ENCODE results near the gene SEMA6B. TPM values are rescaled to one million over a fixed set of nuclear protein-coding genes. Genes with fewer than 3 reads are reported as not detected.
"Not testable (repeated sequence)": the region's sequence is repeated elsewhere in the genome, so short reads cannot be mapped to it uniquely, and the experiment has no call there.

The SEMA6B gene
- polyA plus RNA-seq, 1 of the 3 experiments (the other 2 are of a cell fraction): 3.7 TPM

DNA sequence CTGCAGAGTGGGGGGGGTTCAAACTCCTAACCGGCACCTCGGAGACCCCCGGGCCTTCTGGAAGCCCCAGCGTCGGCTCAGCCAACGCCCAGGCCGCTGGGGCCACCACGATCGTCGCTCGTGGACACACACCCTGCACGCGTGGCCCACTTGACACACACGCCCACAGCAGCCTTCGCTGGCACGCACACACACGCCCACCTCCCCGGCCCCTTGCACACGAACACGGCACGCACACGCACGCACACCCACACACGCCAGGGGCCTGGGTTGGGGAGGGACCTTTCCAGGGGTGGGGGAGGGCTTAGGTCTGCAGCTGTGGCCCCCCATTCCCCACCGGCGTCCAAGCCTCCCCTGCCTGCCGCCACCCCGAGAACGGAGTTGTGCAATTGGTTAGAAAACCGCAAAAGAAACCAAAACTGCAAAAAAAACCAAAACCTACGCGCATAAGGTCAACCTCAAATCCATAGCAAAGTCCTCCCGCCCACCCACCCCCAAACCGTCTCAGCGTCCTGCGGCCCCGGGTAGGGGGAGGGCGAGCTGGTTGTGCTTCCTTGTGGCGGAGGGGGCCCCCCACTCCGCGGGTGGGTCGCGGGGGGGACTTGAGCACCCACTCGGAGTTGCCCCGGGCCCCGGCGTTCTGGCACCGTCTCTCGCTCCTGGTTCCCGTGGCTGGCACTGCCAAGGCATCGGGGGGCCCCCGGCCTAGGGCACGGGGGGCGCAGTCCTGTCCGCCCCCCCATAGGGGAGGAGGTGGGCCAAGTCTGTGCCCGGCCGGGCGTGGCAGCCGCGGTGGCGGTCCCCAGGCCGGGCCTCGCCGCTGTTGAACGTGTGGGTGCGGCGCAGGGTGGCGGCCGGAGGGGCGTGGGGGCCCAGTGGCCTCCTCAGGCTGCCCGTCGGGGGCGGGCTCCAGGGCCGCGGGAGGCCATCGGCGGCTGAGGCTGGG, 16.3 kb downstream of the SEMA6B start:
- Histone ChIP-seq H3F3A (replicated peaks; ENCODE audit: insufficient read depth) (no peaks in the 10 kb centered on the region), H3K9ac (no peak overlapping the region), H3K4me1 (ENCODE audit: control insufficient read depth in 1 of 2, insufficient read depth in 2 of 2, low read depth in 1 of 2, low read length in 1 of 2) (no peaks in the 10 kb centered on the region; a peak in 1 of 4 replicates), H3K36me3 (replicated peaks in 1 of 2; ENCODE audit: control insufficient read depth in 1 of 2, insufficient read depth in 2 of 2, low read length in 1 of 2) (no peaks in the 10 kb centered on the region), H3K4me3 (ENCODE audit: low read depth in 2 of 2, low read length in 1 of 2) (no peak overlapping the region), H3K9me3 (no peaks in the 10 kb centered on the region), H2AFZ (ENCODE audit: low read depth) (no peak overlapping the region), H4K20me1 (ENCODE audit: insufficient read depth) (no peaks in the 10 kb centered on the region), H3K27me3 (ENCODE audit: insufficient read depth) (peaks cover 10% of the 10 kb centered on the region; the same call in 1 of the 2 replicates), H3K4me2 (no peak overlapping the region), H3K27ac (ENCODE audit: low read depth in 2 of 2, low read length in 1 of 2) (no peak overlapping the region), H3K9me2 (no peaks in the 10 kb centered on the region), H3K79me2 (ENCODE audit: insufficient read depth) (no peaks in the 10 kb centered on the region)
- WGBS (ENCODE audit: low lambda C conversion rate): 82% methylated on average over 61 of the region's 77 CpGs
- TF ChIP-seq TAF1 (IDR thresholded peaks at IDR 0.05; ENCODE audit: borderline replicate concordance, low read depth, low read length) (no peak), EP300 (IDR thresholded peaks at IDR 0.05; ENCODE audit: borderline replicate concordance in 1 of 2, low read depth in 1 of 2, low read length in 1 of 2) (no peak)
- POLR2A ChIA-PET: no interaction called here
- CTCF ChIA-PET: interaction anchor here (1.6 kb wide), 1 partner anchor 18 kb away, joined by 4 read pairs; no protein-coding TSS in a partner anchor
- no peak for DNase-seq

DNA sequence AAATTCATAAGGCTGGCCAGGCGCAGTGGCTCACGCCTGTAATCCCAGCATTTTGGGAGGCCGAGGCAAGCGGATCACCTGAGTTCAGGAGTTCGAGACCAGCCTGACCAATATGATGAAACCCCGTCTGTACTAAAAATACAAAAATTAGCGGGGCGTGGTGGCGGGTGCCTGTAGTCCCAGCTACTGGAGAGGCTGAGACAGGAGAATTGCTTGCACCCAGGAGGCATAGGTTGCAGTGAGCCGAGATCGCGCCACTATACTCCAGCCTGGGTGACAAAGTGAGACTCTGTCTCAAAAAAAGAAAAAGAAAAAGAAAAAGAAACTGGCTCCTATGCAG, 17.7 kb downstream of the SEMA6B start:
- H3K27ac ChIP-seq (ENCODE audit: low read depth in 2 of 2, low read length in 1 of 2); H3K27me3 ChIP-seq (ENCODE audit: insufficient read depth); DNase-seq; H2AFZ ChIP-seq (ENCODE audit: low read depth); H3K36me3 ChIP-seq (replicated peaks in 1 of 2; ENCODE audit: control insufficient read depth in 1 of 2, insufficient read depth in 2 of 2, low read length in 1 of 2); H3K4me3 ChIP-seq (ENCODE audit: low read depth in 2 of 2, low read length in 1 of 2); H3F3A ChIP-seq (replicated peaks; ENCODE audit: insufficient read depth); H3K79me2 ChIP-seq (ENCODE audit: insufficient read depth); POLR2A ChIA-PET; H4K20me1 ChIP-seq (ENCODE audit: insufficient read depth); H3K9me2 ChIP-seq; H3K9me3 ChIP-seq; H3K4me2 ChIP-seq; H3K4me1 ChIP-seq (ENCODE audit: control insufficient read depth in 1 of 2, insufficient read depth in 2 of 2, low read depth in 1 of 2, low read length in 1 of 2); H3K9ac ChIP-seq: not testable (repeated sequence)
- CTCF ChIA-PET: interaction anchor here (1.6 kb wide), 1 partner anchor 17 kb away, joined by 4 read pairs; no protein-coding TSS in a partner anchor
- 95% methylated on average over 12 of the region's 12 CpGs for WGBS (ENCODE audit: low lambda C conversion rate)

DNA sequence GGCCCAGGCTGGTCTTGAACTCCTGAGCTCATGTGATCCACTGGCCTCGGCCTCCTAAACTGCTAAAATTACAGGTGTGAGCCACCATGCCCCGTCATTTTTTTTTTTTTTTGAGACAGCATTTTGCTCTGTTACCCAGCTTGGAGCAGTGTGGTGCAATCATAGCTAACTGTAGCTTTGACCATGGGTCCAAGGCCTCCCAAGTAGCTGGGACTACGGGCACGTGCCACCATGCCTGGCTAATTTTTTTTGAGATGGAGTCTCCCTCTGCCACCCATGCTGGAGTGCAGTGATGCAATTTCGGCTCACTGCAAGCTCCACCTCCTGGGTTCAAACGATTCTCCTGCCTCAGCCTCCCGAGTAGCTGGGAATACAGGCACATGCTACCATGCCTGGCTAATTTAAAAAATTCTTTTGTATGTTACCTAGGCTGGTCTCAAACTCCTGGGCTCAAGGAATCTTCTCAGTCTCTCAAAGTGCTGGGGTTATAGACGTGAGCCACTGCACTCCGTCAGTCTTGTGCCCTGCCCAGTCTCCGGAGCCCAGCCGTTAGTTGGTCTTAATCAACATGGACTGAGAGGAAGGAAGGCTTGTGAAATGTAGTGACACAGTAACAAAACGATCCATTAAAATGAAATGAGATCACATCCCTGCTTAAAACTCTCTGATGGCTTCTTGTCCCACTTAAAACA, 18.2 kb downstream of the SEMA6B start:
- no peak overlapping the region for H3K9ac ChIP-seq
- no peaks in the 10 kb centered on the region for H3K27me3 ChIP-seq (ENCODE audit: insufficient read depth)
- no peaks in the 10 kb centered on the region for H3K36me3 ChIP-seq (replicated peaks in 1 of 2; ENCODE audit: control insufficient read depth in 1 of 2, insufficient read depth in 2 of 2, low read length in 1 of 2)
- no peak overlapping the region for H3K27ac ChIP-seq (ENCODE audit: low read depth in 2 of 2, low read length in 1 of 2)
- DNase-seq: no peak
- H3K4me1 ChIP-seq (ENCODE audit: control insufficient read depth in 1 of 2, insufficient read depth in 2 of 2, low read depth in 1 of 2, low read length in 1 of 2): peaks cover 0 to 6% of the 10 kb centered on the region in 2 experiments; a peak in 1 of 4 replicates
- WGBS (ENCODE audit: low lambda C conversion rate): 74% methylated on average over 10 of the region's 12 CpGs
- TF ChIP-seq, protein P1, sequence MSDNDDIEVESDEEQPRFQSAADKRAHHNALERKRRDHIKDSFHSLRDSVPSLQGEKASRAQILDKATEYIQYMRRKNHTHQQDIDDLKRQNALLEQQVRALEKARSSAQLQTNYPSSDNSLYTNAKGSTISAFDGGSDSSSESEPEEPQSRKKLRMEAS (IDR thresholded peaks at IDR 0.05; ENCODE audit: low read depth): no peak
- TF ChIP-seq SIN3A (IDR thresholded peaks at IDR 0.05; ENCODE audit: borderline replicate concordance, low read depth, low read length) (no peak), NRF1 (IDR thresholded peaks at IDR 0.05; ENCODE audit: low read depth, low read length) (no peak), RCOR1 (IDR thresholded peaks at IDR 0.05; ENCODE audit: low read length) (no peak), MEF2A (IDR thresholded peaks at IDR 0.05; ENCODE audit: borderline replicate concordance, low read depth) (no peak), FOSL2 (IDR thresholded peaks at IDR 0.05; ENCODE audit: borderline replicate concordance, low read depth) (no peak), EP300 (IDR thresholded peaks at IDR 0.05; ENCODE audit: borderline replicate concordance in 1 of 2, low read depth in 1 of 2, low read length in 1 of 2) (no peak), MXI1 (IDR thresholded peaks at IDR 0.05; ENCODE audit: low read depth, low read length) (no peak), JUND (IDR thresholded peaks at IDR 0.05) (no peak), TAF1 (IDR thresholded peaks at IDR 0.05; ENCODE audit: borderline replicate concordance, low read depth, low read length) (no peak)
- TF ChIP-seq, protein P2, sequence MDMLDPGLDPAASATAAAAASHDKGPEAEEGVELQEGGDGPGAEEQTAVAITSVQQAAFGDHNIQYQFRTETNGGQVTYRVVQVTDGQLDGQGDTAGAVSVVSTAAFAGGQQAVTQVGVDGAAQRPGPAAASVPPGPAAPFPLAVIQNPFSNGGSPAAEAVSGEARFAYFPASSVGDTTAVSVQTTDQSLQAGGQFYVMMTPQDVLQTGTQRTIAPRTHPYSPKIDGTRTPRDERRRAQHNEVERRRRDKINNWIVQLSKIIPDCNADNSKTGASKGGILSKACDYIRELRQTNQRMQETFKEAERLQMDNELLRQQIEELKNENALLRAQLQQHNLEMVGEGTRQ (IDR thresholded peaks at IDR 0.05; ENCODE audit: borderline replicate concordance, low read depth, low read length): no peak
- TF ChIP-seq, protein P3, sequence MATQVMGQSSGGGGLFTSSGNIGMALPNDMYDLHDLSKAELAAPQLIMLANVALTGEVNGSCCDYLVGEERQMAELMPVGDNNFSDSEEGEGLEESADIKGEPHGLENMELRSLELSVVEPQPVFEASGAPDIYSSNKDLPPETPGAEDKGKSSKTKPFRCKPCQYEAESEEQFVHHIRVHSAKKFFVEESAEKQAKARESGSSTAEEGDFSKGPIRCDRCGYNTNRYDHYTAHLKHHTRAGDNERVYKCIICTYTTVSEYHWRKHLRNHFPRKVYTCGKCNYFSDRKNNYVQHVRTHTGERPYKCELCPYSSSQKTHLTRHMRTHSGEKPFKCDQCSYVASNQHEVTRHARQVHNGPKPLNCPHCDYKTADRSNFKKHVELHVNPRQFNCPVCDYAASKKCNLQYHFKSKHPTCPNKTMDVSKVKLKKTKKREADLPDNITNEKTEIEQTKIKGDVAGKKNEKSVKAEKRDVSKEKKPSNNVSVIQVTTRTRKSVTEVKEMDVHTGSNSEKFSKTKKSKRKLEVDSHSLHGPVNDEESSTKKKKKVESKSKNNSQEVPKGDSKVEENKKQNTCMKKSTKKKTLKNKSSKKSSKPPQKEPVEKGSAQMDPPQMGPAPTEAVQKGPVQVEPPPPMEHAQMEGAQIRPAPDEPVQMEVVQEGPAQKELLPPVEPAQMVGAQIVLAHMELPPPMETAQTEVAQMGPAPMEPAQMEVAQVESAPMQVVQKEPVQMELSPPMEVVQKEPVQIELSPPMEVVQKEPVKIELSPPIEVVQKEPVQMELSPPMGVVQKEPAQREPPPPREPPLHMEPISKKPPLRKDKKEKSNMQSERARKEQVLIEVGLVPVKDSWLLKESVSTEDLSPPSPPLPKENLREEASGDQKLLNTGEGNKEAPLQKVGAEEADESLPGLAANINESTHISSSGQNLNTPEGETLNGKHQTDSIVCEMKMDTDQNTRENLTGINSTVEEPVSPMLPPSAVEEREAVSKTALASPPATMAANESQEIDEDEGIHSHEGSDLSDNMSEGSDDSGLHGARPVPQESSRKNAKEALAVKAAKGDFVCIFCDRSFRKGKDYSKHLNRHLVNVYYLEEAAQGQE (IDR thresholded peaks at IDR 0.05; ENCODE audit: low read depth, low read length): no peak
- CTCF ChIA-PET: interaction anchor here (1.0 to 3.6 kb wide), 3 partner anchors 14 to 95 kb away, joined by 3 to 53 read pairs (median 4); no protein-coding TSS in a partner anchor
- no peaks in the 10 kb centered on the region for H3K79me2 ChIP-seq (ENCODE audit: insufficient read depth)
- no peaks in the 10 kb centered on the region for H3F3A ChIP-seq (replicated peaks; ENCODE audit: insufficient read depth)
- no peaks in the 10 kb centered on the region for H4K20me1 ChIP-seq (ENCODE audit: insufficient read depth)
- H3K9me3 ChIP-seq: no peaks in the 10 kb centered on the region
- no peak overlapping the region for H3K4me2 ChIP-seq
- H3K4me3 ChIP-seq (ENCODE audit: low read depth in 2 of 2, low read length in 1 of 2): no peak overlapping the region
- H2AFZ ChIP-seq (ENCODE audit: low read depth): no peak overlapping the region
- H3K9me2 ChIP-seq: no peaks in the 10 kb centered on the region
- POLR2A ChIA-PET: no interaction called here
